GM18858 (cell line): ENCODE results near the gene PRKD3.

Experiments
- ATAC-seq: cut with Tn5 transposase; IDR thresholded peaks from one replicate; pipeline ENCODE4 v1.9.1; 2021; ENCODE audit not compliant: unreplicated experiment

Gene PRKD3

DNA sequence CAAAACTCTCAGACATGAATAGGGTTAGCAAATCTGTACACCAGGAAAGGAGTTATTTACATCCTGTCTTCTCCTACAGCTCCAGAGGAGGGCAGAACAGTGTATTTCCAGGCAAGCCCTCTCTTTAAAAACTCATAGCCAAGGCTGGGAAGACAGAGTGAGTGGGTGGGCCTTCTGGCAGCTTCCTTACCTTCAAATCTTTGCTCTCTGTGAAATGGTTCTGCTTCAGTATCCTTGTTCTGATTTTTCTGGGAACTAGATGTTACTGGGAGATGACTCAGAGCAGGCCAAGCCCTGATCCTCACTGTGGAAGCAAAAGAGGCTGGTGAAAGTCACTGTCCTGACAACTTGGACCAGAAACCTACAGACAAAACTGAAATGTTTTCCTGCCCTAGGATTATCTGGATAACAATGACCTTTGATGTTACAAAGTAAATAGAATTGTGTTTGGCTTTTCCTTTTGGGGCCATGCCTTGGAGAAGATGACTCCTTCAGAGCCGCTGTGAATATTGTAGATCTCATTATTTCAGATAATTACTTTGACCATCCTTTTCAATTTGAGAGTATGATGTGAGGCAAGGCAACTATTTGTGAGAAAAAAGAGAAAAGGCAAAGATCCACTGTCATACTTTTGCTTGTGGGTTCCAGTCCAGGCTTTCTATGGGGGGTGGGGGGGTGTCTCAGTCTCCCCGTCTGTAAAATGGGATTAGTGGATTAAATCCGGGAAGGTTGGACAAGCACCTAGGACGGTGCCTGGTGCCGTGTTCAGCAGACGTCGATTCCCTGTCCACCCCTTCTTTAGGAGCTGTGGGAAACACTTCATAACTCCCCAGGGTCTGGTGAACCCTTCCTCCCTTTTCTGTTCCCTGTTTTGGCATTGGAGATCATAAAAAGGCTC is 19.2 kb upstream of the PRKD3 start:
- no peak for ATAC-seq

DNA sequence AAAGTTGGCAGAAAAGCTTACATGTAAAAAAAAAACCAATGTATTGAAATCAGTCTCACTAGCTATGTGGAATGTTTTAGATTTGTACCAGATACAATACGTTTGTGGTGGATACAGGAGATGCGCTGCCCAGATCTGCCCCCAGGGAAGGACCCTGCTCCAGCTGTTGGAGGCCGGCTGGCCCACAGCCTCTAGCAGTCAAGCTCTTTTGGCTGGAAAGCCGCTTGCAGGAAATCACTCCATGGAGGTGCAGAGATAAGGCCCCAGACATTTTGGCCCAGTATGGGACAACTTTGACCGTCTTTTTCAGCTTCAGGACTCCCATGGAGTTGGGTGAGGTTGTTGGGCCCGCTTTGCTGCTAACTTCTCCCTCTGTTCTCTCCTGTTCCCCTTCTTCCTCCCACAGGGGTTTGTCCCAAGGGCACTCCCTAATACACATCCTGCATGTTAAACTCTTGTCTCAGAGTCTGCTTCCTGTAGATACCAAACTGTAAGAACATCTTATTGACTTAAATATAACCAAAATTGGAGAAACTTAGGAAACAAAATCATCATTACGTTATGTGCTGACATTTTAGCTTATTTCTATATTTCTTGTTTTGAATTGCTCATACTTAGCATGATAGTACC is 18.1 kb upstream of the PRKD3 start:
- no peak for ATAC-seq

- no peak for ATAC-seq
Observed at GRCh38 chr2:37340637-37341036, 16.0 kb upstream of the PRKD3 start.

GRCh38 chr2:37338933-37339332 is 14.3 kb upstream of the PRKD3 start:
- ATAC-seq: no peak

DNA sequence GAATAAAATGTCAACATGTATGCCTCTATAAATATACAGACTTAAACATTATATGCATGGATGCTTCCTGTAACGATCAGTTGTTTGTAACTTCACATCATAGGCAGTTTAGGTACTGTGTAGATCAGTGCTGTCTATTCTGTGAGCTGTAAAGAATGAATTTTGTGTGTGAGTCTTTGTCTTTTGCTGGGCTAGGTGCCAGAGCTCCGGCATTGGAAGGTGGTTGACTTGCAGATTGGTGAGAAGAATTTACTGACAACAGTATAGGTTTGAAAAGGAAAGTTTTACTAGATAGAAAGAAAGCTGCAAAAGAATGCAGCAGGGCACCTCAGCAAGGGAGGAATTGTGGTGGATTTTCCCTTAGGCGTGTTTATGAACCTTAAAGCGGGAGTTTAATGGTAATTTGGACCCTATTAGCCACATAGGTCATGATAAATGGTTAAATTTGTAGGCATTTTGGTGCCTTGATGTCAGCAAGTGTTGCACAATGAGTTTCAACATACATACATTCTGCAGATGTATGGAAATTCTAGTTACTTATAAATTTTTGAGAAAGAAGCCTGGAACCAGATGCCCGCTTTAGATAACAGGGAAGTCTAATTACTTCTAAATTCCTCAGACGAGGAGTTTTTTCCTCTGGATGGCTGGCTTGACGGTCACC is 13.1 kb upstream of the PRKD3 start:
- ATAC-seq: no peak

DNA sequence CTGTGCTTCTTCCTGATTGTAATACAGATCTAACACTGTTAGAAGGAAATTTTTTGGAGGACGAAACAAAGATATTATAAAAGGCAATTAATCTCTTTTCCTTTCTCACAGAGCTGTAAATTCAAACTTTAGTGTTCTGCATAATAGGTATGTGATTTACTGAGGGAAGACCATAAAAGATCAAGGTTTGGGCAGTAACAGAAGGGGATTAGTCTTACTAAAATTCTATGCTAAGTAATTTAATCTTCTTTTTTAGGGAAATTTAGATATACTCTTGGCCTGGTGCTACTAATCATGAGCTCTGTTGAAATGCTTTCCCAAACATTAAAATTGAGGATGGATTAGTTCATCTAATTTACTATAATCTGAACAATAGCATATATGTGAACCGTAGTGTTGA is 11.0 kb upstream of the PRKD3 start:
- ATAC-seq: no peak

DNA sequence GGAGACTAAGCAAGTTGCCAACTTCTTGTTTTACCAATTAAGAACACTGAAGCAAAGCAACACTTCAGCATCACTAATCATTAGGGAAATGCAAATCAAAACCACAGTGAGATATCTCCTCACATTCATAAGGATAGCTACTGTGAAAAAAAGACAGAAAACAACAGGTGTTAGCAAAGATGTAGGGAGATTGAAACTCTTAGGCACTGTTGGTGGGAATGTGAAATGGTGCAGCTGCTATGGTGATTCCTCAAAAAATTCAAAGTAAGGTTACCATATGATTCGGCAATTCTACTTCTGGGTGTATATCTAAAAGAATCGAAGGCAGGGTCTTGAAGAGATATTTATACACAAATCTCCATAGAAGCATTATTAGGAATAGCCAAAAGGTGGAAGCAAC is 8.6 kb upstream of the PRKD3 start:
- no peak for ATAC-seq

DNA sequence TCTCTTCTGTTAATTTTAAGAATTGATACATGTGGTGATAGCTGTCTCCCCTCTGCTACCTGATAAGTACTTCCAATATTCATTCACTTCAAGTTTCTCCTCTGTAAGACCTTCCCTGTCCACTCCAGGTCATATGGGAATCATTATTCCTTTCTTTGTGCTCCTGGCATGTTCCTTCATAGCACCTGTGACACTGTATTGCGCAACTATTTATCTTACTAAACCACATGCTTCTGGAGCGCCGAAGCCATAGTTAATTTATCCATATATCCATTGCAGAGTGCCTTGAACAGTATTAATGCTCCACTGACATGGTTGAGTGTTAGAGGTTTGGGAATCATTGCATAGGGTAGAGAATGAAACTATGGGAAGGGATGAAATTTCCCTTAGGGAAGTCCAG is 7.9 kb upstream of the PRKD3 start:
- no peak for ATAC-seq

GRCh38 chr2:37330681-37331080 is 6.0 kb upstream of the PRKD3 start:
- no peak for ATAC-seq

DNA sequence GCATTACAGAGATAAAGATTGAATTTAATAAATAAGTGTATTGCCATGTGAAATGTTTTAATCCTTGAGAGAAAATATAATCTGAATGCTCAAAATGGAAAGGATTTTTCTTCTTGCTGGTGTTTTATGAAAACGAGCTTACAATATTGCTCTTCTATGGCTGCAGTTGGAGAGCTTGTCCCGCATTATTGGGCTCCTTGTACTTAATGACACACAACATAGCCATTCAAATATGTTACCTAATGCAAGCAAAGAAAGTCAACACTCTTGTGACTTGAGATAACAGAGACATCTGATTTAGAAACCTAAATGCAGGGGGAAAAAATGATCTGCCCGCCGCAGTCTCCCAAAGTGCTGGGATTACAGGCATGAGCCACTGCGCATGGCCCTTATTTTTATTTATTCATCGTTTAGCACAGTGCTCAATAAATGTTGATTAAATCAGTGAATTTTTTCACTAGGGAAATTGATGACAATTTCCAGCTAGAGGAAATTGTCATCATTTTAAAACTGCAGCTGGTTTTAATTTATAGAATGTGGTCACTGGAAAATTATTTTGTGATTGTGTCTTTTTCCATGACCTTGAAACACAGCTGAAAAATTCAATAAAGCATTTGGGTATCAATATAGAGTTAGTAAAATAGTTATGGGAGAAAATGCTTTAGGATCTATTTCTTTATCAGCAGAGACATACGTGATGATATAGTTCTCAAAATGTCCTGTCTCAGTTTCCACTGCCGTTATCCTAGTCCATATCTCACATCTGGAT is 2.4 kb upstream of the PRKD3 start:
- ATAC-seq: no peak

GRCh38 chr2:37326285-37326684 is 1.7 kb upstream of the PRKD3 start:
- no peak for ATAC-seq

GRCh38 chr2:37325625-37326071 is 1.0 kb upstream of the PRKD3 start:
- ATAC-seq: no peak

GRCh38 chr2:37324536-37324785 is 172 bp downstream of the PRKD3 start:
- ATAC-seq: no peak

DNA sequence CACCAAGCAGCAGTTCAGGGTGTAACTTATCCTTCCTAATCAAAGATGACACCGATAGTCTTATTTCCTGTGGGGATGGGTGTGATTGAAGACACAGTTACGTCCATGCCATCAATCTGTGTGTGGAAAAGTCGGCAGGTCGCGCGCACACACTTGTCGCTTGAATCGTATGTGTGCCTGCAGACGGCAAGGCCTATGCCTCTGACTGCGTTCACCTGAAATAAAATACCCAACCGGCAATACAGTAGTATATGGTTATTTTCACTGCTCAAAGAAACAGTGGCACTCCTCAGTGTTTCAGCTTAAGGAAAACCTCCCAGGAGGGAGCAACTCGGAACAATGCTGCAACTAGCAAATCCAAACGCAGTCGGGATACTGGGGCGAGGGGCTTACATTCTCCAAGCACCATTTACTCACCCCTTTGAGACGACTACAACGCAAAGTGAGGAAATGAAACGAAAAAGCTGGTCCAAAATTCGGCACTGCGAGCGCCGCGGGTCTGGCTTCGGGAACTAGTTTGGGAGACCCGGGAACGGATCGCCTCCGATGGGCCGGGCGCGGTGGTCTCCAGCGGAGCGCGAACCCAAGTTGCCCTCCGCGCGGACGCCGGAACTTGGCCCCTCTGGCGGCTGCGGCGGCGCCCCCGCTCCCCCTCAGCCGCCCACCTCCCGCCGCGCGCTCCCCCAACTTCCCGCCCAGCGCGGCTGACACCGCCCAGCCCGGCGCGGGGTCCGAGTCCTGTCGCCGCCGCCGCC is 675 bp downstream of the PRKD3 start:
- ATAC-seq: no peak

GRCh38 chr2:37323176-37323780 is 1.4 kb downstream of the PRKD3 start:
- no peak for ATAC-seq

GRCh38 chr2:37322368-37322767 is 2.3 kb downstream of the PRKD3 start:
- no peak for ATAC-seq

GRCh38 chr2:37321029-37321682 is 3.5 kb downstream of the PRKD3 start:
- ATAC-seq: no peak

DNA sequence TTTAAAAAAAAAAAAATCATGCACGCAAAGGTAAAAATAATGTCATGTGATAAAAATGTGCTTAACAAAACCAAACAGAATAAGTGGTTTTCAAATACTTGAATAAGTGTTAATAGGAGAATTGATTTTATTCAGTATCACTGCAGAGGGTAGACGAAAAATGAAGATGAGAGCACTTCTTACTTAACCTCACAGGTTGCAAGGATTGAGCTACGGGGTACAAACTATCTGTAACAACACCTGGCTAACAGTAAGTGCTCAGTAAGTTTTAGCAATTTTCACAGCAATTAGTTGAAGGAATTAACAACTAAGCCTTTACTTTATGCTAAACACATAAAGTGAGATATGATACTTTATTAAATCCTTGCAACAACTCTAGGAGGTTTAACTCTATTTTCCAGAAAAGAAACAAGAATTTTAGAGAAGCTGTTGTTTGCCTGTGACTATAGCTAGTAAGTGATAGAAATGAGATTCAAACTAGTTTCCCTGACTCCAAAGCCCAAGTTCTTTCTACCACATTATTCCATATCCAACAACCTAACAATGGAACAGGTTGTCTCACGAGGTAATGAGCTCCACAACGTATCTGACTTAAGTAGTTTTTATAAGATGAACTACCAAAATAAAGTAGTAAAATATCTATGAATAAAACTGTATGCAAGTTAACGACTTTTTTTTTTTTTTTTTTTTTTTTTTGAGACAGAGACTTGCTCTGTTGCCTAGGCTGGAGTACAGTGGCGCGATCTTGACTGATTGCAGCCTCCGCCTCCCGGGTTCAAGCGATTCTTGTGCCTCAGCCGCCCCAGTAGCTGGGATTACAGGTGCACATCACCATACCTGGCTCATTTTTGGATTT is 4.7 kb downstream of the PRKD3 start:
- ATAC-seq: no peak

- ATAC-seq: peak; percentile 74
Observed at GRCh38 chr2:37318401-37318800, 6.2 kb downstream of the PRKD3 start.
